Astrocyte of the hippocampus (primary cell): ENCODE results near the gene CBLB.

Experiments
- DNase-seq: peaks from one replicate; pipeline ENCODE4 v3.0.0; 2011; ENCODE audit warnings: low read depth, low spot score

The CBLB gene

DNA sequence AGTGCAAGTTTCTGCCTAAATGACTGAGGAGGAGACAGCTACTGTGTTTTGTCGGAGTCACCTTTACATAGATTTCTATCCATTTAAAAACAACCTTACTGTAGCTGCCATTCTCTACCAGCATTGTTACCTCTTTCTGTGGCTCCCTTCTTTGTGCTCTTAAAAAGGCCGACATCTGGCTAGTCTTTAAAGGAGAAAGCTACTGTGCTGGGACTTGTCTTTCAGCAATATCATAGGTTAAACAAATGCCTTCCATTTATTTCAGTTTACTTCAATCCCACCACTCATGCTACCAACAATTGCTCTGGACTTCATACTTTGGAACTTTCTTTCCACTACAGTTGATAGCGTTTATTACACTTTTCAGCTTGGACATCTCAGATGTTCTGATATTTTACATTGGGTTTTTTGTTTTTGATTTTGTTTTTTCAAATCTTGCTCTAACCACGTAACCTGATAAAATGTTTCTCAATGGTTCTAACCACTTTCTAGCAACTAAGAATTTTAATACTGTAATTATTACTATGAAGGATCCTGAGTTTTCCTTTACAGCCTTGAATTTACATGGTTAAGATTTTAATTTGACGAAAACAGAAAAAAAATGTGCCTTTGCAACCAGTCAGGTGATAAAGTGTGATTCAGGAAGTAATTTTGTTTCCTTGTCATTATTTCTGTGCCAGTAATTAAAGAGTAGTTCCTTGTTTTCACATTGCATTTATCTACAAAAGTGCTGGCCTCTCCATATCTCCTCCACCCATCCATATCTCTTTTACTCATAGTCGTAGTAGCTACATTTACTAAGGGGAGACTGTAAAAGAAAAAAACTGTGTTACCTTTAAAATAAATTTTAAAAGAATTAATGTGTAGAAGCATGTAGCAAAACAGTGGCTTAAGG is 1.3 kb upstream of the CBLB start:
- no peak for DNase-seq

DNA sequence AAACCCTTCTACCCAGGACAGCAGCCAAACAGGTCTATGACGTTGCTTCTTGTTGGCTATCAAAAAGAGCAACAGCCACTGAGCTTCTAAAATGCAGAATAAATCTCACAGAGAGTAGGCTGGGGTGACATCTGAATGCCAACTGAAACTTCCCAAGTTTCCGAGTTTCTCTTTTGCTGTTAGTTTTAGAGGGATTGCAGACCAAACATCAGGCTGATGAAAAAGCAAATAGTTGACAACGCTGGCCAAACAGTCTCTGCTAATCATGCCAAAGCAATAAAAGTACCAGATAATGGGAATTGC is 670 bp upstream of the CBLB start:
- DNase-seq, result no peak

DNA sequence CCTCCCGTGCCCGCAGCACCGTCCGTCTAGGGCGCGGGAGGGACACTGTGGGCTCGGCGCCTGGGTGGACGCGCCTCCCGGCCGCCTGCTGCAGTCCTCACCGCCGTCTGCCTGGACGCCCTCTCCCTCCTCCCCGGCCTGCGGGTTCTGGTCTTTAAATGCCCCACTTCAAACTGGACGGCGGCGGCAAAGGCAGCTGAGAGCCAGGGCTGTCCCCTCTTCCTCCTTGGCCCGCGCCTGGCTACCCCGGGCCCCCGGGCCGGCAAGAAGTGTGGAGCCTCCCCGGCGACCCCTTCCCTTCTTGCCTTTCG is 426 bp downstream of the CBLB start:
- DNase-seq, result peak; percentile 76

- no peak for DNase-seq
These were observed 941 bp downstream of the CBLB start for GRCh38 chr3:105867712-105868430.

DNA sequence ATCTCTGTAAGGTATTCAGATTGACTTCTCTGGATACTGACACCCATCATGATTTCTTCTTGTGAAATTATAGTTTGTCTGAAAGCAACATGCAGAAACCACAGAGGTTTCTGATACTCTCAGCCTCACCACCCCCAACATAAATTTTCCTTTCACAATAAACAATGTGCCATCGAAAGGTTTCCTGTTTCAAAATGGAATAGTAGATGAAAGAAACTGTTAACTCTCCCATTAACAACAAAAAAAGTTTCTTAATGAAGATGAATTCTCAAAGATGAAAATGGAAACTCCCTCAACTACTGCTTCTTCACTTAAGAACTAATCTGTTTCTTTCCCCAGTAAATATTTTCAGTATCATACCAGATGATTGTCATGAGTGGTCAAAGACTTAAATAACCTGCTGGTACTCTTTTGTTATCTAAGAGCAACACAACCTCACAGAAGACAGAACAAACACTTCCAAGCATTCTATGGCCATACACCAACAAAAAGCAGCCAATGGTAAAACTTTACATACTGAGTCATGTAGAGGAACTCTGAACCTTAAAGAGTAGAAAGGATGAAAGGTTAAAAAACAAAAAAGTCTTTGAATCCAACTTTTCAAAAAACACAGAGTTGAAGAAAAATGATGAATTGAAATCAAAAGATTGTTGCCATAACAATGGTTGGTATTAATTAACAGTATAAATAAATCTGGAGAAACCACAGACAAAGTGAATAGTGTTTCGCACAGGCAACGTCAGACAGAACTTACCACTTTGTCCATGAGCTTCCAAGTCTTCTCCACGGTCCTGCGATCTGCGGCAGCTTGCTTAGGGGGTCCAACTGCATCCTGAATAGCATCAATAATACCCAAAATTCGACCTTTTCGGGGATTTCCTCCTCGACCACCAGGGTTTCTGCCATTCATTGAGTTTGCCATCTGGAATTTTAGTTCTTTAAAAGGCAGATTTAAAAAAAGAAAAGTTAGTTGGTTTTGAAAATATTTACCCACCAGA is 1.9 kb downstream of the CBLB start:
- peak; percentile 40 for DNase-seq

GRCh38 chr3:105865867-105866350 is 2.9 kb downstream of the CBLB start:
- DNase-seq, result no peak

- DNase-seq, result no peak
These were observed 3.7 kb downstream of the CBLB start for GRCh38 chr3:105865016-105865623.

- no peak for DNase-seq
These were observed 4.6 kb downstream of the CBLB start for GRCh38 chr3:105864212-105864611.

GRCh38 chr3:105863608-105864007 is 5.2 kb downstream of the CBLB start:
- DNase-seq, result no peak

DNA sequence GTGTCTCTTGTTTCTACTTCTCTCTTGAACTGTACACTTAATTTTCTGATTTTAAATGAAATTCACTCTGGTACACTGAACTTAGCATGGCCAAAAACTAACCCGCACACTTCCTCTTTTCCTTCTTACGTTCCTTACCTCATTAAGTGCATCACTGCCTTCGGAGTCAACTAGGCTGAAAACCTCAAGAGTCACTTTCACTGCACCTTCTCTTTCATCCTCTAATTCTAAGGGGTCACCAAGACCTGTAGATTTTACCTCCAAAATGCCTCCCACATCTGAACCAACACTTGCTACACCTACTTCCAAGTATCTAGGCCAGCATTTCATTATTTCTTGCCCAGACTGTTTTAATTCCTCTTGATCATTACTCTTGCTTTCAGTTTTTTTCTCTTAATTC is 6.6 kb downstream of the CBLB start:
- no peak for DNase-seq

DNA sequence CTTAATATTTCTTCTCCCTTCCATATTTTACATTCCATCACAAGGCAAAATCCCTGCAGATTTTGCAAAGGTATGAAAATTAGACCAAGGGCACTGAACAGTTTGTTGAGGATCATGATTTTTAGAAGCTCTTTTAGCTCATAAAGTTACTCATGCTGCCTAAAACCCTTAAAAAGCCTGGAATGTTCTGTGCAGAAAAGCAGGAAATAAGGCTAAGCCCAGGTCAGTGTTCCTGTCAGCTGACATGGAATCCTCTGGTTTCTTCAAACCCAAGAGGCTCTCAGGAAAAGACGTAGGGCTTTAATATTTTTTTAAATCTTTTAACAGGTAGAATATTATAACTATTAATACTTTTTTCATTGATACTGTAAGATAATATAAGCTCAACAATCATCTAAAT is 8.2 kb downstream of the CBLB start:
- no peak for DNase-seq

DNA sequence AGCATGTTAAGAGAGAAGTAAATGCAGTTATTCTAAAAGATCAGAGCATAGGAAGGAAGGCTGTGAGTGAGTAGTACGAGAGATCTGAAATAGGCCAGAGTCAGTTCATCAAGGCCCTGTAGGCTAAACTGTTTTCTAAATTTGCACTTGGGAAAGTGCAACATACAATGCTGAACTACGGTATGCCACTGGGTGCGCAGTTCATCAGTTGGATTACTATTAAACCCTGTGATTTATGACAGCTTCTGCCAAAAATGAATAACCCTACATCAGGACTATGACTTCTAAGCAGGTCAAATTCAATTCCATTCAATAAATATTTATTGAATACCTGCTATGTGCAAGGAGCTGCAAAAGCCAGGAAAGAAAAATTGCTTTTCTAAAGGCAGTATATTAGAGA is 10.8 kb downstream of the CBLB start:
- no peak for DNase-seq

DNA sequence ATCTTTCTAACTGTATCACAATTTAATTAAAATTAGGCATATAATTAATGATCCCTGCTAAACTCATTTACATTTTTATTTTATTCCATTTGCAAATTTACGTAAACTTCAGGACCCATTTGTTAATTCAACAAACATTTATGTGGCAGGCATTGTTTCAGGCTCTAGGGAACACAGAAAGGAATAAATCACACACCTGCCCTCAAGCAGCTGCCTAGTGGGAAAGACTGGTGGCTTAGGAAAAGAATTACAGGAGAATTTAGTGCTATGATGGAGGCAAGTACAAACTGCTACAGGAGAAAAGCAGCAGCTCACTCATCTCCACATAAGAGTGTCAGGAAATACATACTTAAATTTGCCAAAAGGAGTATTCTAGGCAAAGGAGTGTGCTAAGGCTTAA is 11.2 kb downstream of the CBLB start:
- no peak for DNase-seq

DNA sequence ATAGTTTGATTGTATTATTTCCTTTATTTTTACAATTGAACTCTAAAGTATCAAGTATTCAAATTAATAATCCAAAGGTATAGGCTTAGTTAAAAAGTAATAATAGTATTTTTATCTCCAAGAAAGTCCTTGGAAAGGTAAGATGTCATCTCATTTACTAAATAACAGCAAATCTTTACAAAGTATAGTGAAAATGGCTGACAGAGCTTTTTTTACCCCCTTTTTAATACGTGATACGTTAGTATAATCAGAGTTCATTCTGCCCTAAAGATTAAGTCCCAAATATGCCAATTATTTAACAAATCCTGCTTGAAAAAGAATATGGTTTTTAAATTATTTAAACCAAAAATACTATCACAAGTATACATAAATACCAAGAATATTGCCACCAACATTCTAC is 12.2 kb downstream of the CBLB start:
- DNase-seq, result no peak

DNA sequence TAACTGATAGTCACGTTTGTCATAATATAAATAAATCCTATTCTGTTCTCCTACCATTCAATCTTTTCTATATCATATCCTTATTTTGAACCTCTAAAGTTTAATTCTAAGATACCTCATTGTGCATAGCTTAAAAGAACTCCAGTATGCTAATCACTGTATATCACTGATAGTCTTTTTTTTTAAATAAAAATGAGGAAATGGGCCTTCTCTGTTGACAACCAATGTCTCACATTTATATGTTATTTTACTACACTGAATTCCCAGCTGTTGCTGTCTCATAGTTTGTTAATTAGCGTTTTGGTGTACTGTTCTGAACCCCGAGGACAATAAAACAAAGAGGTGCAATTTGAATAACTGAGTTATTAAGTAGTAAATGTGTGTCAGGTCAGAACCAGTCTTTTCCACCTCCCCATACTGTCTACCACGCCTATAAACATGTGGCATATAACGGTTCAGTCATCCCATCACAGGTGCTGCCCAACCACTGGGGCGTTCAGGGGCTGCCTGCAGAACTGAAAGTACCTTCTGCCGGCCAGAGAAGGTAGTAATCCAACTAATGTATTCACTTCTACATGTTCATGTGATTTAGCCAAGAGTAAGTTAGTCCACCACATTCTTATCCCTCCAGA is 14.9 kb downstream of the CBLB start:
- no peak for DNase-seq

GRCh38 chr3:105851582-105851981 is 17.2 kb downstream of the CBLB start:
- no peak for DNase-seq

DNA sequence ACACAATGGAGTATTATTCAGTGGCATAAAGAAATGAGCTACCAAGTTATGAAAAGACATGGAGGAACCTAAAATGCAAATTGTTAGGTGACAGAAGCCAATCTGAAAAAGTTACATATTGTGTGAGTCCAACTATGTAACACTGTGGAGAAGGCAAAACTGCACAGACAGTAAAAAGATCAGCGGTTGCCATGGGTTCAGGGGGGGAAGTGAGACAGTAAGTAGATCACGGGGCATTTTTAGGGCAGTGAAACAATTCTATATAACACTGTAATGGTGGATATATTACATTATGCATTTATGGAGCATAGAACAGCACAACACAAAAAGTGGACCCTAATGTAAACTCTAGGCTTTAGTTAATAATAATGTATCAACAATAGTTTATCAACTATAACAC is 17.6 kb downstream of the CBLB start:
- DNase-seq, result no peak

DNA sequence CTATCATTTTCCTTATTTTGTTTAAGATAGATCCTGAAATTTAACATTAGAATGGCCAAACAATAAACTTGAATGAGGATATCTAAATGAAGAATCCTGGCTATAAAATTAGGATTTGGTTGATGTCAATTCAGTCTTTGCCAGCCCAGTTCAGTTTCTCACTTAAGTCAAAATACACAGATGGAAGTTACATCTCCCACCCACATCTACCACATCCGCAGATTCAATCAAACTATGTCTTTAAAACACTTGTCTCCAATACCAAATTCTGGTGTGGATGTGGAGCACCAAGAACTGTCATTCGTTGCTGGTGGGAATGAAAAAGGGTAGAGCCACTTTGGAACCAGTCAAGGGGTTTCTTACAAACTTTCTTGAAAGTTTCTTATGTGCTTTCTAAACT is 18.2 kb downstream of the CBLB start:
- DNase-seq, result no peak

DNA sequence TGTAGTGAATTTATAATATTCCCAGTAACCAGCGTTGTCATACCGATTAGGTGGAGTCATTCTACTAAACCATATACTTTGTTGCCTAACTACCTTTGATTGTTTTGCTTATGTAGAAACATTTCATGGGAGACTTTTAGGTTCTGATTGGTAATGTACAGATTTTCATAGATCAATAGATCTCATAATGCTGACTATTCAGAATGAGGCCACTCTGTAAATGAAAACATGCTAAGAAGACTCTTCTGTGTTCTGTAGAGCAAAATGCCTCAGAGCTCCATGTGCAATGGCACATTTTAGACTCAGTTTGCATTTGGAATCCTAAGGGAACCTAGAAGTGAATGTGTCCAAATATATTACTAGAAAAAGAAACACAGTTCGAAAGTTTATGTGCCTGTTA is 20.0 kb downstream of the CBLB start:
- no peak for DNase-seq

DNA sequence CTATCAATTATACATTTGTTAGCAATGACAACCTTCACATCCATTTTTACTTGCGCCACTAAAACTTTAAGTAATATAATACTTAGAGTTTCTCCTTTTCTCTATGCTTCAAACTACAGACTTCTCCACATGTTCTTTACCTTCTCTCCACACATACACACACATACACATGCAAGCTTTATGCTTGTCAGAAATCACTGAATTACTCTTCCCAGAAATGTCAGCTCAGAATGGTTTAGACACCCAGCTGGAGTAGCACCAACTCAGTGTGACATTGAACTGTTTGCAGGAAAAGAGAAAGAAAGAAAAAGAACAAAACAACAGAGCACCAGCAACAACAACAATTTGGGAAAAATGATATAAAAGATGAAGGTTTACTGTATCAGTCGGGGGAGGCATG is 20.9 kb downstream of the CBLB start:
- DNase-seq, result no peak

DNA sequence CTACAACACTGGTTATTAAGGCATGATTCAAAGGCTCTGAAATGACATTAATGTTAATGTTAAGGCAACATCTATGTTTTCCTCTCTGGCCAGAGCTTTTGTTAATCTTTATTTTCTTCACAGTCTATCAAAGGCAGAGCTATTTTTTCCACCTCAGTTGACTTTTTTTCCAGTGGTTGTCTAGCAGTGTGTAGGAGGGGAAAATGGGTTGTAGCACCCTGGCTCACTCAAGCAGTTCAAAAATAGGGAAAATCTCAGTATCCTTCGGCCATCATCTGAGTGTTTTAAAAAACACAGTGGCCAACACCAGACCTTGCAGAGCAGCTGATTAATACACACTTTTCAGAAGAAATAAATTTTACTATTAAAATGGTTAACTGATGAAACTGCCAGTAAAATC is 21.4 kb downstream of the CBLB start:
- DNase-seq, result no peak
